ENCODE measurements around the gene SLC1A7.

SLC1A7 gene

GRCh38 chr1:53114090-53114489 lies 28.3 kb downstream of the SLC1A7 start:
- H3K4me3 ChIP-seq (ENCODE audit: low read length) = no peak overlapping the region
- TF ChIP-seq CTCF (IDR thresholded peaks at IDR 0.05; ENCODE audit: insufficient read depth, low read depth, low read length, missing control alignments) = no peak
- no peak for DNase-seq (ENCODE audit: low read depth)

- H3K4me3 ChIP-seq (ENCODE audit: low read length) = no peak overlapping the region
- no peak for DNase-seq (ENCODE audit: low read depth)
- no peak for TF ChIP-seq CTCF (IDR thresholded peaks at IDR 0.05; ENCODE audit: insufficient read depth, low read depth, low read length, missing control alignments)
Observed at GRCh38 chr1:53112861-53113260, 29.6 kb downstream of the SLC1A7 start.

GRCh38 chr1:53112271-53112774 lies 30.1 kb downstream of the SLC1A7 start:
- H3K4me3 ChIP-seq (ENCODE audit: low read length) = no peak overlapping the region
- TF ChIP-seq CTCF (IDR thresholded peaks at IDR 0.05; ENCODE audit: insufficient read depth, low read depth, low read length, missing control alignments) = no peak
- no peak for DNase-seq (ENCODE audit: low read depth)

GRCh38 chr1:53111693-53112092 lies 30.7 kb downstream of the SLC1A7 start:
- no peak for TF ChIP-seq CTCF (IDR thresholded peaks at IDR 0.05; ENCODE audit: insufficient read depth, low read depth, low read length, missing control alignments)
- H3K4me3 ChIP-seq (ENCODE audit: low read length) = no peak overlapping the region
- no peak for DNase-seq (ENCODE audit: low read depth)

- no peak overlapping the region for H3K4me3 ChIP-seq (ENCODE audit: low read length)
- TF ChIP-seq CTCF (IDR thresholded peaks at IDR 0.05; ENCODE audit: insufficient read depth, low read depth, low read length, missing control alignments) = no peak
- DNase-seq (ENCODE audit: low read depth) = peak; percentile 7
Observed at GRCh38 chr1:53111073-53111556, 31.3 kb downstream of the SLC1A7 start.

- peak; percentile 49 for DNase-seq (ENCODE audit: low read depth)
- TF ChIP-seq CTCF (IDR thresholded peaks at IDR 0.05; ENCODE audit: insufficient read depth, low read depth, low read length, missing control alignments) = no peak
- no peak overlapping the region for H3K4me3 ChIP-seq (ENCODE audit: low read length)
Observed at GRCh38 chr1:53110370-53111072, 31.9 kb downstream of the SLC1A7 start.
